ENCODE results near the gene ECE1.
"Not testable (repeated sequence)": the region's sequence is repeated elsewhere in the genome, so short reads cannot be mapped to it uniquely, and the experiment has no call there.

ECE1 gene

GRCh38 chr1:21176586-21177555, 113.4 kb downstream of the ECE1 start, which contains the start of gene EIF4G3:
Gene EIF4G3 (minus strand): TSS chr1:21176897. CDS start chr1:21002742, 174,155 bp downstream.
- H3K4me3 ChIP-seq (replicated peaks; ENCODE audit: low read depth, low read length): peak within 1 kb of the TSS; percentile 98
- peak; percentile 91 for DNase-seq (ENCODE audit: extremely low read depth, low read depth)
- TF ChIP-seq, protein P1, sequence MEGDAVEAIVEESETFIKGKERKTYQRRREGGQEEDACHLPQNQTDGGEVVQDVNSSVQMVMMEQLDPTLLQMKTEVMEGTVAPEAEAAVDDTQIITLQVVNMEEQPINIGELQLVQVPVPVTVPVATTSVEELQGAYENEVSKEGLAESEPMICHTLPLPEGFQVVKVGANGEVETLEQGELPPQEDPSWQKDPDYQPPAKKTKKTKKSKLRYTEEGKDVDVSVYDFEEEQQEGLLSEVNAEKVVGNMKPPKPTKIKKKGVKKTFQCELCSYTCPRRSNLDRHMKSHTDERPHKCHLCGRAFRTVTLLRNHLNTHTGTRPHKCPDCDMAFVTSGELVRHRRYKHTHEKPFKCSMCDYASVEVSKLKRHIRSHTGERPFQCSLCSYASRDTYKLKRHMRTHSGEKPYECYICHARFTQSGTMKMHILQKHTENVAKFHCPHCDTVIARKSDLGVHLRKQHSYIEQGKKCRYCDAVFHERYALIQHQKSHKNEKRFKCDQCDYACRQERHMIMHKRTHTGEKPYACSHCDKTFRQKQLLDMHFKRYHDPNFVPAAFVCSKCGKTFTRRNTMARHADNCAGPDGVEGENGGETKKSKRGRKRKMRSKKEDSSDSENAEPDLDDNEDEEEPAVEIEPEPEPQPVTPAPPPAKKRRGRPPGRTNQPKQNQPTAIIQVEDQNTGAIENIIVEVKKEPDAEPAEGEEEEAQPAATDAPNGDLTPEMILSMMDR (IDR thresholded peaks at IDR 0.05; ENCODE audit: low read depth, low read length, missing control alignments): no peak

- no peak for DNase-seq (ENCODE audit: extremely low read depth, low read depth)
- peak overlapping the region; percentile 98 for H3K4me3 ChIP-seq (replicated peaks; ENCODE audit: low read depth, low read length)
- TF ChIP-seq, protein P1 (IDR thresholded peaks at IDR 0.05; ENCODE audit: low read depth, low read length, missing control alignments): no peak
Measured at GRCh38 chr1:21175670-21176581, 114.3 kb downstream of the ECE1 start.

- H3K4me3 ChIP-seq (replicated peaks; ENCODE audit: low read depth, low read length): peak overlapping the region; percentile 98
- DNase-seq (ENCODE audit: extremely low read depth, low read depth): no peak
- TF ChIP-seq, protein P1 (IDR thresholded peaks at IDR 0.05; ENCODE audit: low read depth, low read length, missing control alignments): no peak
Measured at GRCh38 chr1:21175324-21175669, 115.0 kb downstream of the ECE1 start.

- DNase-seq (ENCODE audit: extremely low read depth, low read depth): no peak
- TF ChIP-seq, protein P1 (IDR thresholded peaks at IDR 0.05; ENCODE audit: low read depth, low read length, missing control alignments): no peak
Measured at GRCh38 chr1:21174654-21175323, 115.5 kb downstream of the ECE1 start.

GRCh38 chr1:21174230-21174629, 116.0 kb downstream of the ECE1 start:
- peak overlapping the region; percentile 98 for H3K4me3 ChIP-seq (replicated peaks; ENCODE audit: low read depth, low read length)
- no peak for DNase-seq (ENCODE audit: extremely low read depth, low read depth)
- TF ChIP-seq, protein P1 (IDR thresholded peaks at IDR 0.05; ENCODE audit: low read depth, low read length, missing control alignments): no peak

More at GRCh38 chr1:21174654-21175323, 115.5 kb downstream of the ECE1 start:
- H3K4me3 ChIP-seq (replicated peaks; ENCODE audit: low read depth, low read length): peak overlapping the region; percentile 98

- H3K4me3 ChIP-seq (replicated peaks; ENCODE audit: low read depth, low read length): peak overlapping the region; percentile 98; the same call in 1 of the 2 replicates
- not testable (repeated sequence) for DNase-seq (ENCODE audit: extremely low read depth, low read depth)
Measured at GRCh38 chr1:21173096-21173495, 117.2 kb downstream of the ECE1 start.

DNA sequence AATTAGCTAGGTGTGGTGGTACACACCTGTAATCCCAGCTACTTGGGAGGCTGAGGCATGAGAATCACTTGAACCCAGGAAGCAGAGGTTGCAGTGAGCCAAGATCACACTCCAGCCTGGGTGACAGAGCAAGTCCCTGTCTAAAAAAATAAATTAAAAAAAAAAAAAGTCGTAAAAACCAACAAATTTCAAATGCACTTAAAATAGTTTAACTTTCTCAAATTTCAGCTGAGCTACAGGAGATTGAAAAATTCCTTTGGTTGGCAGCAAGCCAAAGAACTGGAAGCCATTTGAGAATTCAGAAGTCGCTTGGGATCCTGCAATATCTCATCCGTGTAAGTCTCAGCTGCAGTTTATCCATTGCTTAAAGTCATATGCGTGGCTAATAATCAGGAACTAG, 119.4 kb downstream of the ECE1 start:
- DNase-seq (ENCODE audit: extremely low read depth, low read depth): peak; percentile 58
- not testable (repeated sequence) for H3K4me3 ChIP-seq (replicated peaks; ENCODE audit: low read depth, low read length)

All from HFF-Myc (cell line).